ENCODE results near the gene SLC25A12.
"Not testable (repeated sequence)": the region's sequence is repeated elsewhere in the genome, so short reads cannot be mapped to it uniquely, and the experiment has no call there.

Gene SLC25A12

GRCh38 chr2:171788316-171788993 is 105.6 kb downstream of the SLC25A12 start:
- no peak for DNase-seq (ENCODE audit: low spot score)

GRCh38 chr2:171787333-171788072 is 106.5 kb downstream of the SLC25A12 start:
- no peak for DNase-seq (ENCODE audit: low spot score)

- DNase-seq (ENCODE audit: low spot score), result no peak
Observed at GRCh38 chr2:171785450-171785849, 108.6 kb downstream of the SLC25A12 start.

GRCh38 chr2:171778515-171778914 is 115.5 kb downstream of the SLC25A12 start:
- DNase-seq (ENCODE audit: low spot score), result no peak

- not testable (repeated sequence) for DNase-seq (ENCODE audit: low spot score)
Observed at GRCh38 chr2:171774581-171774980, 119.5 kb downstream of the SLC25A12 start.

- no peak for DNase-seq (ENCODE audit: low spot score)
Observed at GRCh38 chr2:171772373-171772772, 121.7 kb downstream of the SLC25A12 start.

- DNase-seq (ENCODE audit: low spot score), result no peak
Observed at GRCh38 chr2:171771463-171771862, 122.6 kb downstream of the SLC25A12 start.

- no peak for DNase-seq (ENCODE audit: low spot score)
Observed at GRCh38 chr2:171763602-171764001, 130.4 kb downstream of the SLC25A12 start.

GRCh38 chr2:171762879-171763573 is 131.0 kb downstream of the SLC25A12 start:
- DNase-seq (ENCODE audit: low spot score), result no peak

- DNase-seq (ENCODE audit: low spot score), result not testable (repeated sequence)
Observed at GRCh38 chr2:171761176-171761575, 132.9 kb downstream of the SLC25A12 start.

GRCh38 chr2:171758762-171759161 is 135.3 kb downstream of the SLC25A12 start:
- not testable (repeated sequence) for DNase-seq (ENCODE audit: low spot score)

- DNase-seq (ENCODE audit: low spot score), result no peak
Observed at GRCh38 chr2:171754254-171754939, 139.6 kb downstream of the SLC25A12 start.

- no peak for DNase-seq (ENCODE audit: low spot score)
Observed at GRCh38 chr2:171747371-171747770, 146.7 kb downstream of the SLC25A12 start.

GRCh38 chr2:171745806-171746205 is 148.2 kb downstream of the SLC25A12 start:
- DNase-seq (ENCODE audit: low spot score), result no peak

GRCh38 chr2:171745141-171745540 is 148.9 kb downstream of the SLC25A12 start:
- DNase-seq (ENCODE audit: low spot score), result no peak

- DNase-seq (ENCODE audit: low spot score), result no peak
Observed at GRCh38 chr2:171742760-171743159, 151.3 kb downstream of the SLC25A12 start.

- no peak for DNase-seq (ENCODE audit: low spot score)
Observed at GRCh38 chr2:171741189-171741588, 152.9 kb downstream of the SLC25A12 start.

GRCh38 chr2:171735991-171736710 is 157.9 kb downstream of the SLC25A12 start:
- DNase-seq (ENCODE audit: low spot score), result no peak

Measured in left forelimb (tissue), 1 donor.